SH-SY5Y (cell line): ENCODE data around the gene DBH.

Source experiments
- GATA2 ChIP-seq: IDR thresholded peaks from 2 replicates; pipeline ENCODE4 v1.6.1; 2011; ENCODE audit warnings: mild to moderate bottlenecking, low read depth, low read length
- GATA3 ChIP-seq: IDR thresholded peaks from 2 replicates; pipeline ENCODE4 v1.6.1; 2011; ENCODE audit warnings: low read depth, mild to moderate bottlenecking, low read length, moderate library complexity

DNA sequence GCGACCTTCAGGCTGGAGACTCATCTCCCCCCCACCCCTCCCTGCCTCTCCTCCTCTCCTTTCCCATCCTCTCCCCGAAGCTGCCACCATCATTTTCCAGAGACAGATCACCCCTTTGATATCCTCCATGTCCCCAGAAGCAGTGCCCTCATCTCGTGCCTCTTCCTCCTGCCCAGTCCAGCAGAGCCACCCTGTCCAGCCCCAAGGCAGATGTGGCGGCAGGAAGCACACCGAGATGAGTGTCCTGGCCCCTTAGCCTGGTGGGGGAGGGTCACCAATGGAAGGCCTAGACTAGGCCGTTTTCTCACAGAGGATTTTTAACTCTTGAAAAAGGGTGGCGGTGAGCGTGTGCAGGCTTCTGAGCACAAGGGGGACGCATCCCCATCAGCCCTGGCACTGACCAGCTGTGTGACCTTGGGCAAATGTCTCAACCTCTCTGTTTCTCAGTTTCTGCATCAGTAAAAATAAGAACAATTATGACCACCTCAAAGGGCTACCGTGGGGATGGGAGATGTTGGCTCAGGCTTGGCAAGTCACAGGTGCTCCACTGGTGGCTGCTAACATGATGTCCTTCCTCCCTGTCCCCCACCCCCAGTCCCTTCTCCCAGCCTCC is 53.1 kb downstream of the DBH start:
- TF ChIP-seq GATA2 (peak; percentile 35; the same call in 1 of the 2 replicates), GATA3 (no peak)
